Neuronal stem cell (in vitro differentiated cells): ENCODE measurements around the gene PLPP1.
A peak's percentile ranks its signal among the peaks of the same experiment; 100 is the strongest.
"Not testable (repeated sequence)": the region's sequence is repeated elsewhere in the genome, so short reads cannot be mapped to it uniquely, and the experiment has no call there.

ENCODE experiments used
- DNase-seq: peaks from one replicate; pipeline ENCODE4 v3.0.0-alpha.2; 2013; ENCODE audit warnings: low spot score
- H2AFZ ChIP-seq: one replicate; pipeline ENCODE4 v1.6.1; 2013; ENCODE audit warnings: mild to moderate bottlenecking, low read length, inconsistent platforms
- H2AK5ac ChIP-seq: 2 replicates; pipeline ENCODE4 v1.6.1; 2013; ENCODE audit warnings: low read depth, mild to moderate bottlenecking, inconsistent platforms, low read length, moderate library complexity, mixed read lengths
- H2BK120ac ChIP-seq: 2 replicates; pipeline ENCODE4 v1.6.1; 2013; ENCODE audit warnings: low read depth, mild to moderate bottlenecking, inconsistent platforms, low read length, moderate library complexity, mixed read lengths
- H2BK12ac ChIP-seq: one replicate; pipeline ENCODE4 v1.6.1; 2013; ENCODE audit warnings: low read length, inconsistent platforms
- H2BK15ac ChIP-seq: 2 replicates; pipeline ENCODE4 v1.6.1; 2013; ENCODE audit warnings: mild to moderate bottlenecking, low read length, inconsistent platforms, mixed read lengths
- H2BK5ac ChIP-seq: one replicate; pipeline ENCODE4 v1.6.1; 2013; ENCODE audit warnings: inconsistent platforms, mild to moderate bottlenecking, low read length, moderate library complexity
- H3K14ac ChIP-seq: one replicate; pipeline ENCODE4 v1.6.1; 2013; ENCODE audit warnings: low read length, inconsistent platforms
- H3K18ac ChIP-seq: 2 replicates; pipeline ENCODE4 v1.6.1; 2013; ENCODE audit warnings: low read length, inconsistent platforms
- H3K23ac ChIP-seq: 2 replicates; pipeline ENCODE4 v1.6.1; 2013; ENCODE audit warnings: low read depth, mild to moderate bottlenecking, mixed read lengths, low read length, inconsistent platforms; ENCODE audit not compliant: poor library complexity
- H3K27ac ChIP-seq: replicated peaks from 3 replicates; pipeline ENCODE4 v1.5.1; 2013; ENCODE audit warnings: low read length, inconsistent platforms
- H3K27me3 ChIP-seq, 3 experiments: 2 replicates each; pipeline ENCODE4 v1.6.1; 2013; ENCODE audit warnings: low read length in 3 of 3, mild to moderate bottlenecking in 2 of 3, inconsistent platforms in 1 of 3, low read depth in 1 of 3, mixed read lengths in 1 of 3, moderate library complexity in 1 of 3; ENCODE audit not compliant: control insufficient read depth in 3 of 3, insufficient read depth in 3 of 3
- H3K36me3 ChIP-seq, 2 donors: replicated peaks in 1 of 2; 2 replicates each; pipeline ENCODE4 v1.6.1; 2013; ENCODE audit warnings: low read length in 2 of 2; ENCODE audit not compliant: control insufficient read depth in 2 of 2, insufficient read depth in 2 of 2
- H3K4ac ChIP-seq: 2 replicates; pipeline ENCODE4 v1.6.1; 2013; ENCODE audit warnings: inconsistent platforms, mild to moderate bottlenecking, low read length, moderate library complexity
- H3K4me1 ChIP-seq, 2 donors: 1 replicate in 1 of 2; 2 replicates in 1 of 2; pipeline ENCODE4 v1.6.1; 2013; ENCODE audit warnings: low read length in 2 of 2, low read depth in 1 of 2; ENCODE audit not compliant: control insufficient read depth in 2 of 2, insufficient read depth in 1 of 2
- H3K4me2 ChIP-seq: one replicate; pipeline ENCODE4 v1.6.1; 2013; ENCODE audit warnings: mild to moderate bottlenecking, low read length, inconsistent platforms; ENCODE audit not compliant: insufficient read depth, poor library complexity, severe bottlenecking
- H3K4me3 ChIP-seq, 2 donors: 2 replicates each; pipeline ENCODE4 v1.5.1; 2013; ENCODE audit warnings: low read length in 2 of 2, mild to moderate bottlenecking in 2 of 2, inconsistent platforms in 1 of 2, moderate library complexity in 1 of 2
- H3K79me1 ChIP-seq: one replicate; pipeline ENCODE4 v1.6.1; 2013; ENCODE audit warnings: low read depth, mild to moderate bottlenecking, inconsistent platforms, low read length, moderate library complexity
- H3K9ac ChIP-seq: one replicate; pipeline ENCODE4 v1.6.1; 2013; ENCODE audit warnings: mild to moderate bottlenecking, low read depth, low read length, inconsistent platforms; ENCODE audit not compliant: poor library complexity
- H3K9me3 ChIP-seq, 2 donors: replicated peaks in 1 of 2; 2 replicates each; pipeline versions ENCODE3 to v1.6.1; 2013; ENCODE audit warnings: low read length in 2 of 2, mild to moderate bottlenecking in 2 of 2, inconsistent platforms in 1 of 2, low read depth in 1 of 2, mixed read lengths in 1 of 2, moderate library complexity in 1 of 2; ENCODE audit not compliant: control insufficient read depth in 2 of 2, insufficient read depth in 1 of 2
- H4K8ac ChIP-seq: one replicate; pipeline ENCODE4 v1.6.1; 2013; ENCODE audit warnings: low read depth, mild to moderate bottlenecking, inconsistent platforms, low read length, moderate library complexity
- H4K91ac ChIP-seq: one replicate; pipeline ENCODE4 v1.6.1; 2013; ENCODE audit warnings: low read length, low read depth, mild to moderate bottlenecking, inconsistent platforms; ENCODE audit not compliant: poor library complexity
- whole genome bisulfite sequencing, 2 donors: extraction: QIAGEN DNeasy Blood & Tissue Kit; methylation state at CpG; one replicate each; pipeline ENCODE4 v1.1.7; 2013; ENCODE audit warnings: missing lambda C conversion rate in 2 of 2, mixed read lengths in 1 of 2; ENCODE audit not compliant: insufficient read length in 2 of 2, insufficient replicate concordance in 1 of 2; ENCODE audit errors: extremely low coverage in 2 of 2; 5-methylcytosine and 5-hydroxymethylcytosine counted together

PLPP1 gene

GRCh38 chr5:55509097-55509496 lies 25.7 kb downstream of the PLPP1 start:
- H3K27me3 ChIP-seq: no peaks in the 10 kb centered on the region
- H2BK12ac ChIP-seq: no peak overlapping the region
- WGBS, 2 donors: no CpG with 5 or more reads among the region's 1 CpG
- H3K27ac ChIP-seq: no peak overlapping the region
- no peak overlapping the region for H3K4me3 ChIP-seq
- H3K4me2 ChIP-seq: no peak overlapping the region
- no peak overlapping the region for H2AFZ ChIP-seq
- no peak for DNase-seq
- H2AK5ac ChIP-seq: no peak overlapping the region
- no peaks in the 10 kb centered on the region for H3K9me3 ChIP-seq
- no peak overlapping the region for H3K4ac ChIP-seq
- H2BK5ac ChIP-seq: no peak overlapping the region
- no peak overlapping the region for H3K18ac ChIP-seq
- H4K8ac ChIP-seq: no peak overlapping the region
- no peak overlapping the region for H3K23ac ChIP-seq
- H3K79me1 ChIP-seq: no peaks in the 10 kb centered on the region
- H2BK120ac ChIP-seq: no peak overlapping the region
- H4K91ac ChIP-seq: no peak overlapping the region
- H3K9ac ChIP-seq: no peak overlapping the region
- H2BK15ac ChIP-seq: no peak overlapping the region
- no peak overlapping the region for H3K14ac ChIP-seq
- no peaks in the 10 kb centered on the region for H3K4me1 ChIP-seq
- H3K36me3 ChIP-seq: no peaks in the 10 kb centered on the region

- no peak for DNase-seq
- H2AFZ ChIP-seq: no peak overlapping the region
- no peak overlapping the region for H3K27ac ChIP-seq
- no peak overlapping the region for H3K9ac ChIP-seq
- H3K4me1 ChIP-seq: no peaks in the 10 kb centered on the region
- H3K4me2 ChIP-seq: no peak overlapping the region
- no peak overlapping the region for H2BK5ac ChIP-seq
- H3K18ac ChIP-seq: no peak overlapping the region
- H3K14ac ChIP-seq: no peak overlapping the region
- H3K36me3 ChIP-seq: no peaks in the 10 kb centered on the region
- H3K79me1 ChIP-seq: no peaks in the 10 kb centered on the region
- no peaks in the 10 kb centered on the region for H3K9me3 ChIP-seq
- no peaks in the 10 kb centered on the region for H3K27me3 ChIP-seq
- no peak overlapping the region for H2AK5ac ChIP-seq
- no peak overlapping the region for H3K4ac ChIP-seq
- no peak overlapping the region for H2BK120ac ChIP-seq
- no CpG with 5 or more reads among the region's 2 CpGs for WGBS, 2 donors
- no peak overlapping the region for H4K8ac ChIP-seq
- no peak overlapping the region for H2BK12ac ChIP-seq
- H2BK15ac ChIP-seq: no peak overlapping the region
- no peak overlapping the region for H4K91ac ChIP-seq
- H3K4me3 ChIP-seq: no peak overlapping the region
- H3K23ac ChIP-seq: no peak overlapping the region
These were observed 27.2 kb downstream of the PLPP1 start for GRCh38 chr5:55507574-55507973.

- H3K4me1 ChIP-seq, H2BK120ac ChIP-seq, H3K4me3 ChIP-seq, H4K91ac ChIP-seq, H2AK5ac ChIP-seq, H2AFZ ChIP-seq, H3K9me3 ChIP-seq, H3K4ac ChIP-seq, H3K27me3 ChIP-seq, H3K79me1 ChIP-seq, H3K9ac ChIP-seq, H3K27ac ChIP-seq, H3K36me3 ChIP-seq, H3K4me2 ChIP-seq, H2BK12ac ChIP-seq, H3K18ac ChIP-seq, H3K23ac ChIP-seq, H3K14ac ChIP-seq, DNase-seq, H2BK5ac ChIP-seq, H2BK15ac ChIP-seq: not testable (repeated sequence)
- H4K8ac ChIP-seq: peak overlapping the region; percentile 17
- WGBS, 2 donors: no CpG with 5 or more reads among the region's 6 CpGs
These were observed 29.1 kb downstream of the PLPP1 start for GRCh38 chr5:55505711-55506110.

GRCh38 chr5:55503917-55504316 lies 30.8 kb downstream of the PLPP1 start:
- WGBS, 2 donors: no CpG with 5 or more reads among the region's 7 CpGs
- not testable (repeated sequence) for H3K23ac ChIP-seq, H3K27me3 ChIP-seq, H3K4ac ChIP-seq, H3K4me2 ChIP-seq, H3K4me1 ChIP-seq, H3K79me1 ChIP-seq, H3K36me3 ChIP-seq, H3K27ac ChIP-seq, H2BK120ac ChIP-seq, H3K14ac ChIP-seq, H4K8ac ChIP-seq, H3K4me3 ChIP-seq, DNase-seq, H3K9me3 ChIP-seq, H2AK5ac ChIP-seq, H2BK5ac ChIP-seq, H3K18ac ChIP-seq, H2AFZ ChIP-seq, H2BK15ac ChIP-seq, H3K9ac ChIP-seq, H2BK12ac ChIP-seq, H4K91ac ChIP-seq
